Esophagus (tissue), 2 donors: ENCODE measurements around the gene GPBAR1. TPM values are rescaled to one million over a fixed set of nuclear protein-coding genes. Genes with fewer than 3 reads are reported as not detected.
"Not testable (repeated sequence)": the region's sequence is repeated elsewhere in the genome, so short reads cannot be mapped to it uniquely, and the experiment has no call there.

ENCODE experiments used
- H3K27ac ChIP-seq, 2 donors: one replicate each; pipeline ENCODE4 v1.5.1; 2013; ENCODE audit warnings: low read depth in 2 of 2, mild to moderate bottlenecking in 2 of 2, inconsistent platforms in 1 of 2, low read length in 1 of 2, moderate library complexity in 1 of 2
- H3K27me3 ChIP-seq, 2 donors: one replicate each; pipeline ENCODE4 v1.6.1; 2013; ENCODE audit warnings: low read length in 2 of 2, control low read depth in 1 of 2, mild to moderate bottlenecking in 1 of 2; ENCODE audit not compliant: insufficient read depth in 2 of 2, control insufficient read depth in 1 of 2
- H3K36me3 ChIP-seq, 2 donors: one replicate each; pipeline ENCODE4 v1.6.1; 2013; ENCODE audit warnings: low read length in 1 of 2; ENCODE audit not compliant: control insufficient read depth in 2 of 2, insufficient read depth in 2 of 2
- H3K4me1 ChIP-seq, 2 donors: one replicate each; pipeline ENCODE4 v1.6.1; 2013; ENCODE audit warnings: low read length in 1 of 2; ENCODE audit not compliant: control insufficient read depth in 2 of 2, insufficient read depth in 2 of 2
- H3K4me3 ChIP-seq, 2 donors: one replicate each; pipeline ENCODE4 v1.5.1; 2013; ENCODE audit warnings: low read length in 2 of 2, mild to moderate bottlenecking in 2 of 2, low read depth in 1 of 2, moderate library complexity in 1 of 2
- H3K9me3 ChIP-seq, 2 donors: one replicate each; pipeline ENCODE4 v1.6.1; 2013; ENCODE audit warnings: mild to moderate bottlenecking in 2 of 2, low read depth in 1 of 2, low read length in 1 of 2, moderate library complexity in 1 of 2; ENCODE audit not compliant: control insufficient read depth in 2 of 2, insufficient read depth in 1 of 2
- WGBS, 2 donors: extraction: QIAGEN DNeasy Blood & Tissue Kit; methylation state at CpG; one replicate each; pipeline ENCODE4 v1.1.7; 2013; 5-methylcytosine and 5-hydroxymethylcytosine counted together
- polyA plus RNA-seq, 2 donors: library from polyadenylated mRNA; stranded (reverse); fragments of 200-250 nt; gene quantifications; one replicate each; pipeline ENCODE4 v1.2.3, GENCODE V29; 2013
- donor health status: healthy with polysubstance abuse.
- donor health status: Bipolar disorder and iron deficiency.

GPBAR1 gene
- polyA plus RNA-seq, 2 donors: 0.29 to 0.45 TPM

GRCh38 chr2:218272531-218273212, 11.9 kb downstream of the GPBAR1 start:
- H3K27me3 ChIP-seq: no peaks in the 10 kb centered on the region
- peaks cover 20 to 43% of the 10 kb centered on the region in 2 donors for H3K36me3 ChIP-seq
- H3K4me3 ChIP-seq: peak overlapping the region in 1 of 2 donors; percentile 2
- H3K9me3 ChIP-seq: no peaks in the 10 kb centered on the region
- peak overlapping the region; percentile 87 to 93 for H3K27ac ChIP-seq
- 14 to 17% methylated on average over 18 of the region's 18 CpGs for WGBS, 2 donors
- H3K4me1 ChIP-seq: peaks cover 6 to 17% of the 10 kb centered on the region in 2 donors

GRCh38 chr2:218273214-218273907, 12.5 kb downstream of the GPBAR1 start:
- 68 to 74% methylated on average over 8 of the region's 8 CpGs for WGBS, 2 donors
- H3K36me3 ChIP-seq: peaks cover 20 to 49% of the 10 kb centered on the region in 2 donors

GRCh38 chr2:218273908-218274249, 13.1 kb downstream of the GPBAR1 start:
- Histone ChIP-seq H3K4me1 (peaks cover 6 to 25% of the 10 kb centered on the region in 2 donors), H3K9me3 (no peaks in the 10 kb centered on the region), H3K27ac (peak overlapping the region; percentile 53 to 77), H3K36me3 (peaks cover 20 to 54% of the 10 kb centered on the region in 2 donors), H3K4me3 (no peak overlapping the region), H3K27me3 (no peaks in the 10 kb centered on the region)
- WGBS, 2 donors: 81 to 84% methylated on average over 2 of the region's 2 CpGs

More at GRCh38 chr2:218273214-218273907, 12.5 kb downstream of the GPBAR1 start:
- not testable (repeated sequence) for H3K4me3 ChIP-seq, H3K9me3 ChIP-seq, H3K27me3 ChIP-seq
- Histone ChIP-seq H3K4me1 (peaks cover 6 to 20% of the 10 kb centered on the region in 2 donors), H3K27ac (peak overlapping the region; percentile 87 to 89)

- Histone ChIP-seq H3K4me3 (no peak overlapping the region), H3K27me3 (no peaks in the 10 kb centered on the region), H3K36me3 (peaks cover 24 to 61% of the 10 kb centered on the region in 2 donors), H3K9me3 (no peaks in the 10 kb centered on the region), H3K27ac (peak overlapping the region; percentile 53 to 54), H3K4me1 (peaks cover 4 to 28% of the 10 kb centered on the region in 2 donors)
- WGBS, 2 donors: 76 to 77% methylated on average over 4 of the region's 4 CpGs
Observed at GRCh38 chr2:218274586-218274985, 13.8 kb downstream of the GPBAR1 start.

- Histone ChIP-seq H3K36me3 (peaks cover 33 to 70% of the 10 kb centered on the region in 2 donors), H3K9me3 (no peaks in the 10 kb centered on the region), H3K27ac (peak overlapping the region; percentile 24 to 30), H3K4me1 (peaks cover 4 to 30% of the 10 kb centered on the region in 2 donors), H3K4me3 (no peak overlapping the region), H3K27me3 (no peaks in the 10 kb centered on the region)
- WGBS, 2 donors: 79 to 89% methylated on average over 9 of the region's 9 CpGs
Observed at GRCh38 chr2:218275371-218276072, 14.7 kb downstream of the GPBAR1 start.

GRCh38 chr2:218276986-218277755, 16.4 kb downstream of the GPBAR1 start:
- Histone ChIP-seq H3K27me3 (no peaks in the 10 kb centered on the region), H3K27ac (peak overlapping the region; percentile 12 to 78), H3K36me3 (peaks cover 41 to 79% of the 10 kb centered on the region in 2 donors), H3K9me3 (no peaks in the 10 kb centered on the region), H3K4me1 (peaks cover 2 to 32% of the 10 kb centered on the region in 2 donors), H3K4me3 (no peak overlapping the region)
- 73 to 81% methylated on average over 12 of the region's 12 CpGs for WGBS, 2 donors

GRCh38 chr2:218277921-218278320, 17.1 kb downstream of the GPBAR1 start:
- H3K27me3 ChIP-seq: no peaks in the 10 kb centered on the region
- peaks cover 9 to 36% of the 10 kb centered on the region in 2 donors for H3K4me1 ChIP-seq
- H3K36me3 ChIP-seq: peaks cover 41 to 83% of the 10 kb centered on the region in 2 donors
- no peak overlapping the region for H3K4me3 ChIP-seq
- H3K9me3 ChIP-seq: no peaks in the 10 kb centered on the region
- H3K27ac ChIP-seq: peak overlapping the region in 1 of 2 donors; percentile 78
- 53 to 57% methylated on average over 7 of the region's 7 CpGs for whole genome bisulfite sequencing, 2 donors

GRCh38 chr2:218278531-218279360, 17.9 kb downstream of the GPBAR1 start:
- WGBS, 2 donors: 75 to 80% methylated on average over 16 of the region's 16 CpGs
- Histone ChIP-seq H3K36me3 (peaks cover 41 to 79% of the 10 kb centered on the region in 2 donors), H3K27me3 (no peaks in the 10 kb centered on the region), H3K4me3 (no peak overlapping the region), H3K27ac (peak overlapping the region; percentile 43 to 78), H3K9me3 (no peaks in the 10 kb centered on the region), H3K4me1 (peaks cover 12 to 40% of the 10 kb centered on the region in 2 donors)
